Adrenal gland (tissue), 12 donors: ENCODE results near the gene ATP5MC3. TPM values are rescaled to one million over a fixed set of nuclear protein-coding genes. Genes with fewer than 3 reads are reported as not detected.

ENCODE experiments used
- DNase-seq, 7 donors: peaks; one replicate each; pipeline ENCODE4 v3.0.0-alpha.2; 2019 to 2020
- H3K27ac ChIP-seq, 5 donors: fragments of 200-600 bp; sonication (generic) in 4 of 5; 1 replicate in 3 of 5; 2 replicates in 2 of 5; pipeline versions ENCODE4 v1.5.1 to v1.8.0; 2016 to 2020; ENCODE audit warnings: mild to moderate bottlenecking in 1 of 5
- H3K27me3 ChIP-seq: fragments of 200-600 bp; 2 replicates; pipeline ENCODE4 v1.8.0; 2021
- H3K36me3 ChIP-seq, 2 donors: fragments of 200-600 bp; replicated peaks in 1 of 2; 1 replicate in 1 of 2; 2 replicates in 1 of 2; pipeline versions ENCODE4 v1.5.1 to v1.8.0; 2018 to 2022
- H3K4me1 ChIP-seq, 2 donors: fragments of 200-600 bp; replicated peaks in 1 of 2; 1 replicate in 1 of 2; 2 replicates in 1 of 2; pipeline versions ENCODE4 v1.5.1 to v1.8.0; 2018 to 2021
- H3K4me3 ChIP-seq, 4 donors: fragments of 200-600 bp; sonication (generic) in 3 of 4; one replicate each; pipeline ENCODE4 v1.5.1; 2016 to 2018
- H3K9me3 ChIP-seq, 3 donors: fragments of 200-600 bp; sonication (generic) in 1 of 3; replicated peaks in 1 of 3; 1 replicate in 2 of 3; 2 replicates in 1 of 3; pipeline versions ENCODE4 v1.5.1 to v1.8.0; 2016 to 2021
- POLR2A ChIP-seq, 2 donors: fragments of 450-650 bp; IDR thresholded peaks; one replicate each; pipeline ENCODE4 v1.6.1; 2017; ENCODE audit warnings: antibody characterized with exemption in 2 of 2, mild to moderate bottlenecking in 2 of 2, moderate library complexity in 1 of 2
- WGBS, 4 donors: extraction: QIAGEN DNeasy Blood & Tissue Kit in 2 of 4; methylation state at CpG; one replicate each; pipeline versions ENCODE4 v1.1.5 to v1.1.7; 2013 to 2017; 5-methylcytosine and 5-hydroxymethylcytosine counted together
- intact Hi-C, 2 donors: fragments of 100-400 bp; cut with DNase I; formaldehyde crosslinking; loops; one replicate each; pipeline versions ENCODE4 v1.14.1 to v1.15.0; 2022 to 2023
- polyA plus RNA-seq, 3 donors: library from polyadenylated mRNA; stranded (reverse); fragments of 200-250 nt in 2 of 3; fragments of 350-450 nt in 1 of 3; fragmentation: Illumina TruSeq in 1 of 3; extraction: RNeasy Lipid Tissue Mini Kit (QIAGEN cat#74804) in 1 of 3; gene quantifications; one replicate each; pipeline ENCODE4 v1.2.3, GENCODE V29; 2013 to 2014
- total RNA-seq, 9 donors: library from RNA; depleted of rRNA in 4 of 9; stranded (reverse); fragments of >200 nt in 4 of 9; fragments of 120-200 nt in 1 of 9; fragmentation: NEBNext Ultra II Directional in 1 of 9; extraction: Animal tissue kit (Norgen Biotek cat#: 25700) in 1 of 9; gene quantifications; one replicate each; pipeline versions ENCODE4 v1.1.0 to v1.2.4, GENCODE V29; 2013 to 2023
- TF ChIP-seq, protein P1 (sequence below), 6 experiments: fragments of 450-650 bp in 4 of 6; fragments of 200-600 bp in 2 of 6; sonication (generic) in 1 of 6; IDR thresholded peaks; 1 replicate in 5 of 6; 2 replicates in 1 of 6; pipeline versions ENCODE4 v1.5.1 to v1.8.0; 2016 to 2021; ENCODE audit warnings: antibody characterized with exemption in 6 of 6, mild to moderate bottlenecking in 2 of 6, moderate library complexity in 1 of 6
- donor health status: healthy with polysubstance abuse.
- donor health status: Bipolar disorder and iron deficiency.
- donor health status: DM: yes; HTN: yes; CAD: no.
- donor health status: DM: no; HTN: no; CAD: no.
- donor health status: DM: no; HTN: no; CAD: no.
- donor health status: DM: yes; HTN: yes; CAD: no.

The ATP5MC3 gene
- total and polyA plus RNA-seq, 12 donors, result 100 to 273 (median 189) TPM

DNA sequence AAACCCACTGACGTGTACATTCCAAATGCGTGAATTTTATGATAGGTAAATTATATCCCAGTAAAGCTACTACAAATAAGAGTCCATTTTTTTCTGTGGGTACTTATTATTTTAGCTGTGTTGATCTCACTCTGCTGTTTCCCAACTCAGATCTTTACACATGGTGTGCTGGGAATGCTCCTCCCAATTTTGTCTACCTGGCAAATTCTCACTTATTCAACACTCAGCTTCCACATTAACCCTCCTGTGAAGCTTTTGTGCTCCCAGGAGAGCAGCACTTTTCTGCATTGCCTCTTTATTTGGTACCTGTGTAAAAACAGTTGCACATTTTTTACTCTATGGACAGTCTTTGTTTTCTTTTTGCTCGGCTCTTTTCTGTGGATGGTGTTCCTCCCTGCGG, 38.6 kb upstream of the ATP5MC3 start:
- Histone ChIP-seq H3K27ac (no peak overlapping the region), H3K27me3 (peaks cover 11% of the 10 kb centered on the region), H3K36me3 (no peaks in the 10 kb centered on the region), H3K9me3 (no peaks in the 10 kb centered on the region), H3K4me3 (no peak overlapping the region), H3K4me1 (no peaks in the 10 kb centered on the region)
- TF ChIP-seq, protein P1, sequence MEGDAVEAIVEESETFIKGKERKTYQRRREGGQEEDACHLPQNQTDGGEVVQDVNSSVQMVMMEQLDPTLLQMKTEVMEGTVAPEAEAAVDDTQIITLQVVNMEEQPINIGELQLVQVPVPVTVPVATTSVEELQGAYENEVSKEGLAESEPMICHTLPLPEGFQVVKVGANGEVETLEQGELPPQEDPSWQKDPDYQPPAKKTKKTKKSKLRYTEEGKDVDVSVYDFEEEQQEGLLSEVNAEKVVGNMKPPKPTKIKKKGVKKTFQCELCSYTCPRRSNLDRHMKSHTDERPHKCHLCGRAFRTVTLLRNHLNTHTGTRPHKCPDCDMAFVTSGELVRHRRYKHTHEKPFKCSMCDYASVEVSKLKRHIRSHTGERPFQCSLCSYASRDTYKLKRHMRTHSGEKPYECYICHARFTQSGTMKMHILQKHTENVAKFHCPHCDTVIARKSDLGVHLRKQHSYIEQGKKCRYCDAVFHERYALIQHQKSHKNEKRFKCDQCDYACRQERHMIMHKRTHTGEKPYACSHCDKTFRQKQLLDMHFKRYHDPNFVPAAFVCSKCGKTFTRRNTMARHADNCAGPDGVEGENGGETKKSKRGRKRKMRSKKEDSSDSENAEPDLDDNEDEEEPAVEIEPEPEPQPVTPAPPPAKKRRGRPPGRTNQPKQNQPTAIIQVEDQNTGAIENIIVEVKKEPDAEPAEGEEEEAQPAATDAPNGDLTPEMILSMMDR (IDR thresholded peaks at IDR 0.05), result no peak
- TF ChIP-seq POLR2A (IDR thresholded peaks at IDR 0.05), result no peak
- 89 to 91% (median 90%) methylated on average over 4 of the region's 4 CpGs for WGBS, 4 donors
- intact Hi-C loops, result no loop called here
- no peak for DNase-seq

DNA sequence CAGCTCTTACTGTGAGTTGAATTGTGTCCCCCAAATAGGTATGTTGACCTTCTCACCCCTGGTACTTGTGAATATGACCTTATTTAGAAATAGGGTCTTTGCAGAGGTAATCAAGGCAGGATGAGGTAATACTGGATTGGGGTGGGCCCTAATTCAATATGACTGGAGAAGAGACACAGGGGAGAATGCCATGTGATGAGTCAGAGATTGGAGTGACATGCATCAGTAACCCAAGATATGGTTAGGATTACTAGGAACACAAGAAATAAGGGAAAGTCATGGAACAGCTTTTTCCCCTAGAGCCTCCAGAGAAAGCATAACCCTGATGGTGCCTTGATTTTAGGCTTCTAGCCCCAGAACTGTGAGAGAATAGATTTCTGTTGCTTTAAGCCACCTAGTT, 37.0 kb upstream of the ATP5MC3 start:
- no peak for DNase-seq
- Histone ChIP-seq H3K4me1 (no peaks in the 10 kb centered on the region), H3K36me3 (no peaks in the 10 kb centered on the region), H3K9me3 (no peaks in the 10 kb centered on the region), H3K27me3 (peaks cover 8% of the 10 kb centered on the region), H3K27ac (no peak overlapping the region), H3K4me3 (no peak overlapping the region)
- intact Hi-C loops, result no loop called here
- TF ChIP-seq, protein P1 (IDR thresholded peaks at IDR 0.05), result no peak
- no peak for TF ChIP-seq POLR2A (IDR thresholded peaks at IDR 0.05)

DNA sequence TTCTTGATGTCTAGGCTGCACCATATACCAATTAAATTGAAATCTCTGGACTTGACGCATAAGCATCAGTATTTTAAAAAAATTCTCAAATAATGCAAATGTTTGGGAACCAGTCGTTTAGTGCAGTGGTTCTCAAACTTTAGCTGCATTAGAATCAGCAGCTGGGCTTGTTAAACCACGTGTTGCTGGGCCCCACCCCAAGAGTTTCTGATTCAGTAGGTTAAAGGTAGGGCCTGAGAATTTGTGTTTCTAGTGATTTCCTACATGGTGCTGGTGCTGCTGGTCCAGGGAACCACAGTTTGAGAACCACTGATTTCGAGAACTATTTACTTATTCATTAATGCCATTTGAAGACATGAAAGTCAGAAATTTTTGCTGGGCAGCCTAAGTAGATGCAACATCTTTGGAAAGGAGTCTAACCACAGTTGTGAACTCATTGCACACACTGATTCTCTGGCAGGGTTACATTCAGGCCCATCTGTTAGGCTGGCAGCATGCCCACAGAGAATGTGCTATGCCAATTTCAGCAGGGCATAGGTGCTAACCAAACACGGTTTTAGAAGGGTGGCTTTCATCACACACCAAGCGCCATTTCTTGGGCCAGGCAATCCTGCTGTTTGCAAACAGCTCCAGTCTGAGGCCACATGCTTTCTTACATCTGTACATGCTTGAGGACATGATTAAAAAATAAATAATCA, 26.4 kb upstream of the ATP5MC3 start:
- no peaks in the 10 kb centered on the region for H3K36me3 ChIP-seq
- peaks cover 6% of the 10 kb centered on the region for H3K27me3 ChIP-seq
- H3K27ac ChIP-seq, result no peak overlapping the region
- no peak for DNase-seq
- H3K4me1 ChIP-seq, result no peaks in the 10 kb centered on the region
- no peak overlapping the region for H3K4me3 ChIP-seq
- WGBS, 4 donors, result 81 to 88% (median 84%) methylated on average over 6 of the region's 6 CpGs
- no peaks in the 10 kb centered on the region for H3K9me3 ChIP-seq
- intact Hi-C loops, result no loop called here
- no peak for TF ChIP-seq POLR2A (IDR thresholded peaks at IDR 0.05)
- TF ChIP-seq, protein P1 (IDR thresholded peaks at IDR 0.05), result no peak

DNA sequence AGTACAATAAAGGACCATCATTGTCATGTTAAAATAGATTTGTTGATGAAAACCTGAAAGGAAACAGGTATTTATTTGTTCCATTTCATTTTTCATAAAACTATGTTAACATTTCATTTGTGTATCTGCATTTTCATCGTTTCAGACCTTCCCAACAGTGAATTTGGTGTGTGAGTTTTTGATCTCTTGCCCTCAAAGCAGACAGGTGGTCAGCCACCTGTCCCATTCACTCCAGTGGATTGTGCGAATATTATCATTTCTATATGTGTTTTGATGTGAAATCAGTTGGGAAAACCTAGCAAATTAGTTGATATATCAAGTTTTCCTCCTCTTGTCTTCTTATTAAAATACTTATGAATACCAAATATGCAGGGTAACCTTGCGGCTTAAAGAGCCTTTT, 25.4 kb upstream of the ATP5MC3 start:
- H3K36me3 ChIP-seq, result no peaks in the 10 kb centered on the region
- 84 to 89% (median 87%) methylated on average over 3 of the region's 3 CpGs for WGBS, 4 donors
- H3K4me1 ChIP-seq, result no peaks in the 10 kb centered on the region
- no peak overlapping the region for H3K4me3 ChIP-seq
- intact Hi-C loops, result no loop called here
- H3K9me3 ChIP-seq, result no peaks in the 10 kb centered on the region
- H3K27ac ChIP-seq, result no peak overlapping the region
- TF ChIP-seq, protein P1 (IDR thresholded peaks at IDR 0.05), result no peak
- H3K27me3 ChIP-seq, result peaks cover 11% of the 10 kb centered on the region
- no peak for DNase-seq
